GM18508 (cell line): ENCODE data around the gene RNF112.

ENCODE experiments used
- ATAC-seq: cut with Tn5 transposase; IDR thresholded peaks from one replicate; pipeline ENCODE4 v1.9.1; 2021; ENCODE audit warnings: moderate number of reproducible peaks; ENCODE audit not compliant: insufficient read depth, unreplicated experiment

RNF112 gene

GRCh38 chr17:19386974-19387920, 23.8 kb upstream of the RNF112 start, which contains the start of gene MFAP4:
MFAP4 (minus strand) TSS chr17:19387190; CDS start chr17:19387155, 35 bp downstream.
- no peak for ATAC-seq

- ATAC-seq = no peak
Measured at GRCh38 chr17:19387921-19388521, 23.0 kb upstream of the RNF112 start.

DNA sequence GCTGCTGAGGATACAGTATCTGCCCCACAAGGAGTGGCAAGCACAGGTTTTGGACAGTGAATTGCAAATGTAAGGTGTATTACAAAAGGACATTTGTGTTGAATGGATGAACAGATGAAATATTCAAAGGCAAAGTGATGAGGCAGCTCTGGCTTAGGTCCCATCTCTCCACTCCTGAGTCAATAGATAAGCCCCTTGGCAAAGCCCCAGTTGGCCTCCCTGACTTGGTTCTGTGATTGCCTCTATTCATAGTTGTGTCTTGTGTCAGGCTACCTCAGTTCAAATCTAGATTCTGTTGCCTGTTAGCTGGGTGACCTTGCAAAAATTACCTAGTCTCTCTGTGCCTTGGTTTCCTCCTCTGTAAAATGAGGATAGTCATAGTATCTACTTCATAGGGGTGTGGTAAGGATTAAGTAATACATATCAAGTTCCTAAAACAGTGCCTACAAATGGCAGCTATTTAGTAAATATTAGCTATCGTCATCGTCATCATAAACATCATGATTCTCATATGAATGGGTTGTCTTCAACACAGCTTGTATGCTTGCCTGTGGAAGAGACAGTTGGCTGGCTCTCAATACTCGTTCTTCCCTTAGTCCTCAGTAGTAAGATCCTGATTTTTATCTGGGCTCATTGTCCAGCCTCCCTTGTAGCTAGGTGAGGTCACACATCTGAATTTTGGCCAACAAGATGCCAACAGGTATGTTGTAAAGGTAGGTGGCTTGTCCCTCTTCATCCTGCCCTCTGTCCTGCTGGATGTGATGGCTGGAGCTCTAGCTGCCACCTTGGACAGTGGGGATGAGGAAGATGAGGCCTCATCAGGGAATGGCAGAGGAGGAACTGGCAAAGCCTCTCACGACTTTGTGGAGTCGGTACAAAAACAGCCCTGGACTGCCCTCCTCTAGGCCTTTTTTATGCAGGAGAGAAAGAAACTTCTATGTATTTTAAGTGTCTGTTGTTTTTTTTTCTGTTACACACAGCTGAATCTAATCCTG, 21.9 kb upstream of the RNF112 start:
- no peak for ATAC-seq

GRCh38 chr17:19390951-19391350, 20.1 kb upstream of the RNF112 start:
- ATAC-seq = no peak

GRCh38 chr17:19391432-19391831, 19.6 kb upstream of the RNF112 start:
- no peak for ATAC-seq

GRCh38 chr17:19392303-19392702, 18.7 kb upstream of the RNF112 start:
- ATAC-seq = no peak

DNA sequence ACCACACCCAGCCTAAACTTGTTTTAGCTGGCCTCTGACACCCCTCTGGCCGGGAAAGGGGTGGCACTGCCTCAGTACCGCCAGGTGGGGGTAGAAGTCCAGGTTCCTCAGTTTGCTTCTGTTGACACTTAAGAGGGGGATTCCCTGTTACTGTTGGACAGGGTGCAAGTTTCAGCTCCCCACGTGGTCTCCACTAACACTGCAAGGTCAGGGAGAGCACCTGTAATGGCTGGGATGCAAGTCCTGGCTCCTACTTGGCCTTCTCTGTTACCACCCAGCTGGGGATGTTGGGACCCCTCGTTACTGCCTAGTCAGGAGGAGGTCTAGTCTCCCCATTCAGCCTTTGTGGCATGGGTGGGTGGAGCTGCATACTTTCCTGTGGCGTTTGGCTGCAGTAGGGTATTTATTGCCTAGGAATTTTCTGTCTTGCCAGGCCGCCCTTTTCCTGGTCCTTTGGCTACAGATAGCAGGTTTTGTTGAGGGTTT, 13.4 kb upstream of the RNF112 start:
- no peak for ATAC-seq

GRCh38 chr17:19398301-19399181, 12.5 kb upstream of the RNF112 start:
- no peak for ATAC-seq

DNA sequence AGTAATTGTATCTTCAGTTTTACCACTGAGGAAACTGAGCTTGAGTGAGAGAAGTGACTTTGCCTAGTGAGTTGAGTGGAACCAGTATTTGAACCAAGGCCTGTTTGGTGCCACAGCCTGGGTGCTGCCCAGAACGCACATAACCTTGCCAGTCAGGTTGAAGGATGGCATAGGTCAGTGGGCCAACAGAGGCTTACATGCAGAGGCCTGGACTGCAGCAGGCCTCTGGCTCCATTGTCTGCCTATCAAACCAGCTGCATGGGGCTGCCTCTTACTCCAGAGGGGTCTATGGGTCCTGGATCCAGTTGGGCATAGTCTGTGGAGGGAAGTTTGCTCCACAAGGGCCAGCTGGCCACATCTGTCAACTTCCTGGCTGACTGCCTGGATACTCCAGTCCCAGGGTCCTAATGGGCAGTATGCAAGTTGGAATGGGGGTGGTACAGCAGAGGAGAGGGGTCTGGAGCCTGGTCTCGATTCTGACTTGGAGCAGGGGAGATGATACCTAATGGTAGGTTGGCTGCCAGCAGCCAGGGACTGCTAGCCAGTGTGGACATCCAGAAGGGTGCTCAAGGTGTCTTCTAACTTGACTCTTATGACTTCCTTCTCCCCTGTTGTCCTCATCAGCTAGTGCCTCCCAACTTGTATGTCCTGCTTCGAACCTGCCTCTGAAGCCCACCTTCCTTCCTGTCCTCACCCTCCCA, 11.1 kb upstream of the RNF112 start:
- no peak for ATAC-seq

DNA sequence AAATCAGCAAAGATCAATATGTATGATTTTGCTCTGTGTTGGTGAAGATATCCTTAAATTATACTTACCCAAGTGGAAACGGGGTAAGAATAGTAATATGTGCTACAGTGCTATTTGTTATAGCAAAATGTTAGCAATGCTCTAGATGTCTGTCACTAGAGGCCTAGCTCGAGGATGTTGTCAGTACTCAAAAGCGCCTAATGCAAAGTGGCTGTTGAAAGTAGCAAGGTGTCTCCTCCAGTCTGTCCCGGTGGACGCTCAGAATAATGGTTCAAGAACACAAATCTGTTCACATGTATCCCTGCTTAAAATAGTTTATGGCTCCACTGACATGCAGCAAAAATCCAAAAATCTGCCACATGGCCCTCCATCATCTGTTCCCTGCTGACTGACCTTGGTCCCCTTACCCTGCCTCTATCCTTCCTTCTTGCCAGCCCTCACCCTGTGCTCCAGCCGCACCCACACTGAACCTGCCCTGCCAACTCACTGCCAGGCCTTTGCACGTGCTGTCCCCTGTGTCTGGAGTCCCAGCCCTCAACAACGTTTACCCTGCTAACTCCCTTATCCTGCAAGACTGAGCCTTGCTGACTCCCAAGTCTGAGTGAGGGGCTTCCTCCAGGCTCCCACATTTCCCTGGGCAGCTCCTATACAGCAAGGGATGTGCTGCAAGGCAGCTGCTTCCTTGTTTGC, 9.6 kb upstream of the RNF112 start:
- no peak for ATAC-seq

- ATAC-seq = no peak
Measured at GRCh38 chr17:19402171-19402570, 8.9 kb upstream of the RNF112 start.

GRCh38 chr17:19403021-19403420, 8.0 kb upstream of the RNF112 start:
- no peak for ATAC-seq

DNA sequence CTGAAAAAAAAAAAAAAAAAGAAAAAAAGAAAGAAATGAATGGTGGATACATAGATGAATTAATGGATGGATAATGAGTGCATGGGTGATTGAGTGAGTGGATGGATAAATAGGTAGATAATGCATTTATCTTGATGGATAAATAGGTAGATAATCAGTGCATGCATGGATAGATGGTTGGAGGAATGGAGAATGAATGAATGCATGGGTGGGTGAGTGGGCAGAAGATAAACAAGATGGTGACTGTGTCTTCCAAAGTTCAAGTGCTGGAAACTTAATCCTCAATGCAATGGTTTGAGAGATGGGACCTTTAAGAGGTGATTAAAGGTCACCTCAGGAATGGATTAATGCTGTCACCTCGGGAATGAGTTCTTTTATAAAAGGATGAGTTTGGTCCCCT, 6.8 kb upstream of the RNF112 start:
- ATAC-seq = no peak

GRCh38 chr17:19405114-19405513, 5.9 kb upstream of the RNF112 start:
- no peak for ATAC-seq

GRCh38 chr17:19407601-19408345, 3.3 kb upstream of the RNF112 start:
- ATAC-seq = no peak

DNA sequence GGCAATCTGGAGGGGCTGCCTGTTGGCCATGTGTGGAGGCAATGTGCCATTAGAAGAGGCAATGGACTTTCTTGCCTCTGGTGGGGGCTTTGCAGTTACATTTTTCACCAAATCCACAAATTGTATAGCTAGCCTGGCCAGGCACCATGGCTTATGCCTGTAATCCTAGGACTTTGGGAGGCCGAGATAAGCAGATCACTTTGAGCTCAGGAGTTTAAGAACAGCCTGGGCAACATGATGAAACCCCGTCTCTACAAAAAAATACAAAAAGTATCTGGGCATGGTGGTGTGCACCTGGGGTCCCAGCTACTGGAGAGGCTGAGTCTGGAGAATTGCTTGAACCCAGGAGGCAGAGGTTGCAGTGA, 2.7 kb upstream of the RNF112 start:
- ATAC-seq = no peak

GRCh38 chr17:19409066-19409465, 2.0 kb upstream of the RNF112 start:
- no peak for ATAC-seq

GRCh38 chr17:19409509-19409908, 1.5 kb upstream of the RNF112 start:
- no peak for ATAC-seq
